Stomach (tissue), 9 donors: ENCODE measurements around the gene USP36. TPM values are rescaled to one million over a fixed set of nuclear protein-coding genes. Genes with fewer than 3 reads are reported as not detected.

Experiments
- DNase-seq, 2 donors: peaks; one replicate each; pipeline versions ENCODE4 v3.0.0 to v3.0.0-alpha.2; 2013 to 2019
- H3K27ac ChIP-seq, 5 donors: fragments of 200-600 bp in 4 of 5; sonication (generic) in 4 of 5; one replicate each; pipeline ENCODE4 v1.5.1; 2013 to 2019; ENCODE audit warnings: mild to moderate bottlenecking in 1 of 5, moderate library complexity in 1 of 5
- H3K27me3 ChIP-seq, 3 donors: fragments of 200-600 bp; sonication (generic); one replicate each; pipeline ENCODE4 v1.5.1; 2017 to 2019; ENCODE audit warnings: mixed run types in 1 of 3
- H3K36me3 ChIP-seq, 4 donors: fragments of 200-600 bp; sonication (generic); 1 replicate in 3 of 4; 2 replicates in 1 of 4; pipeline ENCODE4 v1.5.1; 2016 to 2019
- H3K4me1 ChIP-seq, 4 donors: fragments of 200-600 bp; sonication (generic); one replicate each; pipeline ENCODE4 v1.5.1; 2016 to 2019
- H3K4me3 ChIP-seq, 4 donors: fragments of 200-600 bp; sonication (generic) in 3 of 4; one replicate each; pipeline ENCODE4 v1.5.1; 2016 to 2019; ENCODE audit warnings: mild to moderate bottlenecking in 1 of 4
- H3K9me3 ChIP-seq, 4 donors: fragments of 200-600 bp; sonication (generic); one replicate each; pipeline ENCODE4 v1.5.1; 2016 to 2019
- EP300 ChIP-seq: sonication (generic); formaldehyde crosslinking; IDR thresholded peaks from one replicate; pipeline ENCODE4 v1.6.1; 2017; ENCODE audit warnings: antibody characterized with exemption
- POLR2A ChIP-seq, 4 donors: fragments of 450-650 bp; IDR thresholded peaks; one replicate each; pipeline ENCODE4 v1.6.1; 2016; ENCODE audit warnings: antibody characterized with exemption in 4 of 4, control low read depth in 2 of 4, mild to moderate bottlenecking in 1 of 4, moderate library complexity in 1 of 4
- POLR2AphosphoS5 ChIP-seq, 3 donors: sonication (generic); formaldehyde crosslinking; IDR thresholded peaks; one replicate each; pipeline ENCODE4 v1.6.1; 2016; ENCODE audit warnings: antibody characterized with exemption in 3 of 3
- WGBS, 5 donors: extraction: QIAGEN DNeasy Blood & Tissue Kit in 3 of 5; methylation state at CpG; one replicate each; pipeline versions ENCODE4 v1.1.5 to v1.1.7; 2013 to 2018; 5-methylcytosine and 5-hydroxymethylcytosine counted together
- intact Hi-C: fragments of 100-400 bp; cut with DNase I; formaldehyde crosslinking; loops from one replicate; pipeline ENCODE4 v1.15.1; 2023; ENCODE audit warnings: low total_unique reads
- polyA plus RNA-seq, 3 donors: library from polyadenylated mRNA; stranded (reverse); fragments of 200-250 nt; gene quantifications; one replicate each; pipeline ENCODE4 v1.2.3, GENCODE V29; 2013
- total RNA-seq, 5 donors: library from RNA; depleted of rRNA; stranded (reverse); fragments of >200 nt; gene quantifications; one replicate each; pipeline versions ENCODE4 v1.1.0 to v1.2.3, GENCODE V29; 2014 to 2016
- TF ChIP-seq, protein P1 (sequence below), 7 experiments: fragments of 450-650 bp in 4 of 7; fragments of 200-600 bp in 3 of 7; sonication (generic) in 3 of 7; IDR thresholded peaks; one replicate each; pipeline ENCODE4 v1.5.1; 2016 to 2019; ENCODE audit warnings: antibody characterized with exemption in 7 of 7, control low read depth in 2 of 7, mild to moderate bottlenecking in 1 of 7
- donor health status: healthy with polysubstance abuse.
- donor health status: Bipolar disorder and iron deficiency.
- donor health status: healthy.

Gene USP36
- total and polyA plus RNA-seq, 8 donors = 14.2 to 106 (median 34.8) TPM

DNA sequence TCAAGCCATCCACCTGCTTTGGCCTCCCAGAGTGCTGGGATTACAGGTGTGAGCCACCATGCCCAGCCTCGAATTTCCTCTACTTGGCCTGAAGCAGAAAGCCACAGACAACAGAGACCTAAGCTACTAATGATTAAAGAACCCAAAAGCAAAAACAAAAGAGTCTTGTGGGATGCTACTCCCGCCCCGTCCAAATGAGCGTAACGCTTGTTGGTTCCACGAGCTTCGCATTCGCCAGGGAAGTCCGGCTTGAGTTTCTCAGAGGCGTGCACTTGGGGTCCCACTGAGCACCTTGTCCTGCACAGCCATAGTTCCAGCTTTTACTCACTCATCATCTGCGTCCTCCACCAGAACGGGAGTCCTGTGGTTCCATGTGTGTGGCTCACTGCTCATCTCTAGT lies 46.3 kb upstream of the USP36 start:
- no peak overlapping the region for H3K4me3 ChIP-seq
- TF ChIP-seq POLR2A (IDR thresholded peaks at IDR 0.05) (no peak), EP300 (no peak)
- no peak overlapping the region for H3K27ac ChIP-seq
- H3K9me3 ChIP-seq = no peaks in the 10 kb centered on the region
- H3K27me3 ChIP-seq = no peaks in the 10 kb centered on the region
- 90 to 96% (median 95%) methylated on average over 12 of the region's 12 CpGs for WGBS, 5 donors
- peaks cover 0 to 3% (median 0%) of the 10 kb centered on the region in 4 donors for H3K36me3 ChIP-seq
- no peak for DNase-seq
- intact Hi-C loops = no loop called here
- H3K4me1 ChIP-seq = peaks cover 42 to 96% (median 62%) of the 10 kb centered on the region in 4 donors

DNA sequence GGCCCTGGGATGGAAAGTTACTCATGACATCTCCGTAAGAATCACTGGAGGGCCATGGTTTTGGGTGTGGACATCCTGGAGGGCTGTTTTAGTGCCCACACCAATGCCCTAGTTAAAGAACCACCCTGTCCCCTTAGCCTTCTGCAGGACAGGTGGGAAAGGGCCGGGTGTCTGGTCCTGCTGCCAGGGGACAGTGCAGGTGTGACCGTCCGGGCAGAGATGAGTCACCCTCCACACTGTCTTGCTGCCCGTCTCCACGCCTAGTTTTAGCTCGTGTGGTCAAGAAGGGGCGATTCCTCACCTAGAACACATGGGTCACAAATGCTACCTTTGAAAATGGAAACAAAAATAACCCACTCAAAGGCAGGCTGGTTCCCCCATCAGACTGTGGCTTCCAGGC lies 45.3 kb upstream of the USP36 start:
- TF ChIP-seq, protein P1, sequence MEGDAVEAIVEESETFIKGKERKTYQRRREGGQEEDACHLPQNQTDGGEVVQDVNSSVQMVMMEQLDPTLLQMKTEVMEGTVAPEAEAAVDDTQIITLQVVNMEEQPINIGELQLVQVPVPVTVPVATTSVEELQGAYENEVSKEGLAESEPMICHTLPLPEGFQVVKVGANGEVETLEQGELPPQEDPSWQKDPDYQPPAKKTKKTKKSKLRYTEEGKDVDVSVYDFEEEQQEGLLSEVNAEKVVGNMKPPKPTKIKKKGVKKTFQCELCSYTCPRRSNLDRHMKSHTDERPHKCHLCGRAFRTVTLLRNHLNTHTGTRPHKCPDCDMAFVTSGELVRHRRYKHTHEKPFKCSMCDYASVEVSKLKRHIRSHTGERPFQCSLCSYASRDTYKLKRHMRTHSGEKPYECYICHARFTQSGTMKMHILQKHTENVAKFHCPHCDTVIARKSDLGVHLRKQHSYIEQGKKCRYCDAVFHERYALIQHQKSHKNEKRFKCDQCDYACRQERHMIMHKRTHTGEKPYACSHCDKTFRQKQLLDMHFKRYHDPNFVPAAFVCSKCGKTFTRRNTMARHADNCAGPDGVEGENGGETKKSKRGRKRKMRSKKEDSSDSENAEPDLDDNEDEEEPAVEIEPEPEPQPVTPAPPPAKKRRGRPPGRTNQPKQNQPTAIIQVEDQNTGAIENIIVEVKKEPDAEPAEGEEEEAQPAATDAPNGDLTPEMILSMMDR (IDR thresholded peaks at IDR 0.05) = no peak
- TF ChIP-seq POLR2AphosphoS5 (IDR thresholded peaks at IDR 0.05) (no peak), EP300 (no peak), POLR2A (IDR thresholded peaks at IDR 0.05) (no peak)
- H3K27ac ChIP-seq = peak overlapping the region in 4 of 5 donors; percentile 91 to 95 (median 93)
- H3K9me3 ChIP-seq = no peaks in the 10 kb centered on the region
- no peak for DNase-seq
- peaks cover 35 to 96% (median 62%) of the 10 kb centered on the region in 4 donors for H3K4me1 ChIP-seq
- no peak overlapping the region for H3K4me3 ChIP-seq
- peaks cover 0 to 3% (median 0%) of the 10 kb centered on the region in 4 donors for H3K36me3 ChIP-seq
- intact Hi-C loops = no loop called here
- 76 to 100% (median 86%) methylated on average over 1 to 8 of the region's 8 CpGs for WGBS, 5 donors
- H3K27me3 ChIP-seq = no peaks in the 10 kb centered on the region

- no peaks in the 10 kb centered on the region for H3K9me3 ChIP-seq
- peaks cover 33 to 96% (median 66%) of the 10 kb centered on the region in 4 donors for H3K4me1 ChIP-seq
- 82 to 95% (median 93%) methylated on average over 24 of the region's 24 CpGs for WGBS, 5 donors
- no peak for DNase-seq
- H3K4me3 ChIP-seq = no peak overlapping the region
- TF ChIP-seq POLR2A (IDR thresholded peaks at IDR 0.05) (no peak), EP300 (no peak), POLR2AphosphoS5 (IDR thresholded peaks at IDR 0.05) (no peak)
- TF ChIP-seq, protein P1 (IDR thresholded peaks at IDR 0.05) = no peak
- intact Hi-C loops = no loop called here
- peak overlapping the region in 4 of 5 donors; percentile 91 to 95 (median 93) for H3K27ac ChIP-seq
- H3K36me3 ChIP-seq = peaks cover 0 to 3% (median 0%) of the 10 kb centered on the region in 4 donors
- no peaks in the 10 kb centered on the region for H3K27me3 ChIP-seq
Observed at GRCh38 chr17:78884876-78885667, 44.5 kb upstream of the USP36 start.

- peak in 1 of 2 donors; percentile 38 for DNase-seq
- H3K27me3 ChIP-seq = no peaks in the 10 kb centered on the region
- H3K4me1 ChIP-seq = peaks cover 36 to 96% (median 69%) of the 10 kb centered on the region in 4 donors
- intact Hi-C loops = no loop called here
- H3K36me3 ChIP-seq = peaks cover 0 to 3% (median 0%) of the 10 kb centered on the region in 4 donors
- H3K4me3 ChIP-seq = peak overlapping the region; percentile 14 to 29 (median 28)
- H3K9me3 ChIP-seq = no peaks in the 10 kb centered on the region
- TF ChIP-seq, protein P1 (IDR thresholded peaks at IDR 0.05) = no peak
- TF ChIP-seq POLR2AphosphoS5 (IDR thresholded peaks at IDR 0.05) (no peak), POLR2A (IDR thresholded peaks at IDR 0.05) (no peak), EP300 (no peak)
- WGBS, 5 donors = 44 to 71% (median 59%) methylated on average over 19 to 20 of the region's 20 CpGs
- peak overlapping the region; percentile 2 to 95 (median 93) for H3K27ac ChIP-seq
Observed at GRCh38 chr17:78884148-78884825, 43.7 kb upstream of the USP36 start.
